Dedifferentiated amniotic fluid mesenchymal stem cell (primary cell): ENCODE results near the gene ELFN1.
"Not testable (repeated sequence)": the region's sequence is repeated elsewhere in the genome, so short reads cannot be mapped to it uniquely, and the experiment has no call there.

ENCODE experiments used
- DNase-seq: peaks from one replicate; pipeline ENCODE4 v3.0.0-alpha.2; 2016; ENCODE audit errors: extremely low spot score

ELFN1 gene

DNA sequence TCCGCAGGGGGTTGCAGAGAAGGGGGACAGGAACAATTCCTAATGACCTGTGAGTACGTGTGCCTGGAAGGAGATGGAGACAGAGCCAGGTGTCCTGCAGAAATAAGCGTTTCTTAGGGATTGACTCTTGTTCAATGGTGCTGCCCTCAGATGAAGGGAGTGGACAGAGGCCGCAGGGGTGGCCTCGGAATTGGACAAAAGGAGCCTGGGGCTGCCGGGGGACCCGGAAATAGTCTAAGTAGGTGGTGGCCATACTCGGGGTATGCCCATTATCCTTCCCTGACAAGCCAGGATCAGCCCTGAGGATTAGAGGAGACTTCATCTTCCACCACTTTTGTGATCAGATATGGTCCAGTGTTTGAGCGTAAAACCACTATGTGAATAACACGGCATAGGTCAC, 39.2 kb downstream of the ELFN1 start:
- no peak for DNase-seq

DNA sequence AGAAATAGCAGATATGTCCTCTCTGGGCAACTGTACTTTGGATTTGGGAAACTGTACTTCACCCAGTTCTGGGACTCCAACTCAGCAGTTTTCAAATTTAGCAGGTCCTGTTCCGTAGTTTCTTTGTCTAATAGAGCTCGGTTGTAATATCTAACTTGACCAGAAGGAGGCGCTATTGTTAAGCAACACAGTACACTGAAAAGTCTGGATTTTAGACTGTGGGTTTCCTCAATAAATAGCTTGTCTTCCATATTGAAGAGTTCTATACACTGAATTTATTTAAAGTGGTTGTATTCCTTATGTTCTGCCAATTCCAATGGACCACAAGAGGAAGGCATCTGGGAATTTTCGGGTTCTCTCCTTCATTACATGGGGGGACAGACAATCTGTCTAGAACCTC, 39.8 kb downstream of the ELFN1 start:
- DNase-seq = no peak

DNA sequence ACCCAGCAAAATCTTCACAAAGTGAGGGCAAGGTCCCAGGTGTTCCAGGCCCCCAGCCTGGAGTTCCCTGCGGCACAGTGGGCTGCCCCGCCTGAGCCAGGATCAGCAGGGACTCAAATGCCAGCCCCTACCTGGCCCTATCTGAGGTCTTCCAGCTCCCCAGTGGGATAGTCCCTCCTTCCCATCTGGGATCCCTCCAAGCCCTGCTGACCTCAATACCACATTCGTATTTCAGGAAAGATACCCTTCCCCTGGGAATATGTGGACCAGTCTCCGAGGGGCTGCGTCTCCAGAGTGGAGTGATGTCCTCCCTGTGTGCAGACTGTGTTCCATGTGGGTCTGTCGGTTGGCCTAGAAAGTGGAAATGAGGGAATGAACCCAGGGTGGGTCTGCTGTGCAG, 40.9 kb downstream of the ELFN1 start:
- no peak for DNase-seq

DNA sequence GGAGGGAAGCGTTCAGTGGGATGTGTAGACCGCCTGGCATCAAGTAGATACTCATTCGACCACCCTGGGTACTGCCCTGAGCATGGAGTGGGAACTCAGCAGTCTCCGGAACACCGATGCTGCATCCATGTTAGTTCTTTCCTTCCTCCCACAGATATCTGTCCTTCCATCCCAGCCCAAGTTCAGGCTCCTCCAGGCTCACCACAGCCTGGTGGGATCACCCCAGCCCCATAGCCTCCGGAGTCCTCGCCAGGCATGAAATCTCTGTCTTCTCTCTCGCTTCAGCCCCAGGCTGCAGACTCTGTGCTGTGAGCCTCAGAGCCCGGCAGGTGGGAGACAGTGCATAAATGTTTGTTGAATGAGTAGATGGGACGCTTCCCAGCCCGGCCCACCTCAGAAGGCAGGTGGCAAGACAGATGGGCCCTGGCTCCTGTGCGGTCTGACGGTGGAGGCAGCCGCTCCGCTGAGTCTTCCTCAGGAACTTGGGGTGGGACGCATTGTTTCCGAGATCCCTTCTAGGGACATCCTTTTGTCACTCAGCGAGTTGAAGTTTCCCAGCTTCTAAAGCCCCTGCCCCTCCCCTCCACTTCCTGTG, 42.9 kb downstream of the ELFN1 start:
- no peak for DNase-seq

DNA sequence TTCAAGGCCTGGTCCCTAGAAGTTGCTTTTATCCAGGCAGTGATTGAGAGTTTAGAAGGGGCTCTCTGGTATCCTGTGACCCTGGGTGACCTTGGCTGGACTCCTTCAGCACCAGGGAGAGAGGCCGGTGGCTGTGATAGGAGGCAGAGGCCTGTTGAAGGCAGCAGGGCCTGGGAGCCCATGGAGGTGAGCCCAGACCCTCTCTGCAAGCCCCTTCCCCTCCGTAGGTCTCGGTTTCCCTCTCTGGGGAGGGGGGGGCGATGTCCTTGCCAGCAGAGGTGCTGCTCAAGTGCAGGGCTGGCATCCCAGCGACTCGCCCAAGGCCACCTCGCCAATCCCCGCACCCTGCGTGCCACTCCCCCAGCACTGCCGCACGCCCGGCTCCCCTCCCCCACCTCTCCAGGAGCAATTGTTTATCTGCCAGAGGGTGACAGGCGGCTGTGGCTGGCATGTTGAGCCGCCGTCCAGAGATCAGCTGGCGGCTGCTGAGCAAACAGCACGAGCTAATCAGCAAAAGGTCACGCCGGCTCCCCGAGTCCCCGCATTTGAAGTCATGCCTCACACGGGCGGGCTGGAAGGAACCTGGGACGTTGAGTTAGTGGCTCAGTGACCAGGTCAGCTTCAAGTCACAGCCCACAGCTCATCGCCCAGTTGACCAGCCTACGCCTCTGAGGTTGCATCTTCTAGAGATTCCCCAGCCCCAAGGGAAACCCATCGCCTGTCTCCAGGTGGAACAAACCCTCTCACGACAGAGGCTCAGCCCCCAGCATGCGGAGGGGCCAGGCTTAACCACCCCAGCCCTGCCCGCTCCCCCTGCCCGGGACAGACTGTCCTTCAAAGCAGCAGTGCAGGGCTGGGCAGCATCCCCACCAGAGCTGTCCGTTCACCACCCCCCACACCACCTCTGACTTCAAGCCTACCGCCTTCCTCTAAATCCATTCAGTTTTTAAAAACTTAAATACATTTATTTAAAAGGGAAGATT, 43.7 kb downstream of the ELFN1 start:
- DNase-seq = no peak

DNA sequence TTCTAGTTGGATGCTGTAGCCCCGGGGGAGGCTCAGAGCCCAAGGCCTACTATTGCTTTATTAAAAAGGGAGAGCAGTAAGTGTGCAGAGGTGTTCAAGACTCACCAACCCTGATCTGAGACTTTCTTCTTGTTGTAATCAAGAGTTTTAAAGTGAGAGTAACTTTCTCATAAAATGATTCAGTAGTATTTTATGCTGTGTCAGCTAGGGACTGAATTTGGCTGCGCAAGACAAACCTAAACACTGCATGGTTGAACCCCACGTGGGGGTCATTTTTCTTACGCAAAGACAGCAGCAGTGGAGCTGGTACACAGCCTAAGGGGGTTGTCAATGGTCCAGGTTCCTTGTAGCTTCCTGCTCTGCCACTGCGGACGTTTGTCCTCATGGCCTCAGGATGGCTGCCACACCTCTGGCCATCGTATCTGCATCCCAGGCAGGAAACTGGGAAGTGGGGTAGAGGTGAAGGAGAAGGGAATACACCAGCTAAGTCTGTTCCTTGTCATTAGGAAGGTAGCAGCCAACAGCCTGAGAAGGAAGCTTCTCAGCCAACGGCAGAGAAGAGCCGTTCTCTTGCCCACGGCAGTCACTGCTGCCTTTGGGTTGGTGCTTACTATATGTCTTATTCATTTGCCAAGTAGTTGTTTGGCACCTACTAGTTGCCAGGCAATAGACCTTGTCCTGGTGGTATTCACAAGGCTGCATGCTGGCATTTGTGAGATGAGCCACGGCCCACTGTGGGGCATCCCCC, 44.7 kb downstream of the ELFN1 start:
- no peak for DNase-seq

DNA sequence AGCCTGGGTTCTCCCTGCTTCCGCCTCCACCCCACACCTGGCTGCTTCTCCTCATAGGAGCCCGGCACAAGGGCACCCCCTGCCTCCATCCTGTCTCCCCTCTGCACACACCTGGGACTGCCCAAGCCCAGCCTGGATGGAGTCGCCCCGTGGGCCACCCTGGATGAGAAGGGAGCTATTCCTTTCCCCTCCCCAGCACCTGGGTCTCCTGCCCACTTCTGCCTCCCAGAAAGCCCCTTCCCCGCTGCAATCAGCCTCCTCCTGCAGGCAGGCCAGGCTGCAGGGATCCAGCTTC, 45.2 kb downstream of the ELFN1 start:
- DNase-seq = no peak

DNA sequence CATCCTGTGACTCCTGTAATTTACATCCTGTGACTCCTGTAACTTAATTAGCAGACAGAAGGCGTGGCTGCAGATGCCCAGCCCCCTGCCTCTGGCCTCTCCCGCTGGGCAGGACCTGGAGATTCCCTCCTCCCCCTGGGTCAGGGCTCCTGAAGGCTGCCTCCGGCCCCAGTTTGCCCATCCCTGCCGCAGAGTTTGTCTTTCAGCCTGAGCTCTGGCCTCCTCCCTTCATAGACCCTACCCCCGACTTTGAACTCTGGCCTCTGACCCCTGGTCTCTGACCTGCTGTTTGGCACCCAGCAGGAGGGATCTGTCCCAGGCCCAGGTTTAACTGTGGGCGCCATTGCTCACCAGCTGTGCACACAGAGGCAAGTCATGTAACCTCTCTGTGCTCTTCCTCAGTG, 45.6 kb downstream of the ELFN1 start:
- no peak for DNase-seq

DNA sequence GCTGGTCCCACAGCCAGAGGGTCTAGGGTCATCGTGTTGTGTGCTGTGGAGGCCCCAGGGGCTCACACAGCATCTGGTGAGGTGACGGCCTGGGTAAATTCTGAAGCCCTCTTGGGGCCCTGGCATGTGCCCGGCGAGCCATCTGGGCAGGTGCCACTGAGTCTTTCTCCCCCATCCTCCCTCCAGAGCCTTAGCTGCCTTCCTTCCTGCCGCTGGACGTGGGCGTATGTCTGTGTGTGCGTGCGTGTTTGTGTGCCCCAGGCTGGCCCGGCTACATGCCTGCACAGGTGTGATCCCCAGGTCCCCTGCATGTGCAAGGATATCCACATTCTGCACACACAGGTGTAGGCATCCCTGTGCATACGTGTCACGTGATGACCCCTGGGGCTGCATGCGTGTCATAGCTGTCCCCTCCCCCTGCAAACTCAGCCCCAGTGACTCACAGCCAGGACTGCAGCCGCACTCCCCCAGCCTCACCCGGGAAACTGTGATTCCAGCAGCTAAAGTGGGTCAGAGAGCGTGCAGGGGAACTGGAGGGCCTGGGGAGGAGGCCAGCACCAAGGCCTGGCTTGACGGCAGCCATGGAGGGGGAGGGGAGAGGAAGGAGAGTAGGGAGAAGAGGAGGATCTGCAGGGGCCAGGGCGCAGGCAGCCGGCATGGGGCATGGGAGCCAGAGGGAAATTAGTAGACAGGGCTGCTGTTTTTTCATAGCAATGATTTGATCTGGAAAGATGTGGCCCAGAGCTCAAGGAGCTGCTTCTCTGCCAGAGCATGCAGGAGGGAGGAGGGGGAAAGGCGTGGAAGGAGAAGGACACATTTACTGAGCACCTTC, 46.4 kb downstream of the ELFN1 start:
- no peak for DNase-seq

DNA sequence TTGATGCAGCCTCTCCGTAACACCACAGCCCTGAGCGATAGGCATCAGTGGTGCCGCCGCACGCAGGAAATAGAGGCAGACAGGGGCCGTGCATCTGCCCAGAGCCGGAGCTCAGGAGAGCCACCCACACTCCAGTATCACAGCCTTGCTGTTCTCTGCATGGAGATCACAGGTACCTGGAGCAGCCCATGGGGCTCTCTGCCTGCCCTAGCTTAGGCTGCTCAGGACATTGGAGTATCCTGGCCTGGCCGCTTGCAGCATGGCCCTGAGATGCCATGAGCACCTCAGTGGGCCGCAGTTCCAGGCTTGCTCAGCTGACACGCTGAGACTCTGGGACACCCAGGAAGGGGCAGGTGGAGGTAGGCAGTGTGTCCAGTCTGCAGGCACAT, 47.0 kb downstream of the ELFN1 start:
- DNase-seq = no peak

DNA sequence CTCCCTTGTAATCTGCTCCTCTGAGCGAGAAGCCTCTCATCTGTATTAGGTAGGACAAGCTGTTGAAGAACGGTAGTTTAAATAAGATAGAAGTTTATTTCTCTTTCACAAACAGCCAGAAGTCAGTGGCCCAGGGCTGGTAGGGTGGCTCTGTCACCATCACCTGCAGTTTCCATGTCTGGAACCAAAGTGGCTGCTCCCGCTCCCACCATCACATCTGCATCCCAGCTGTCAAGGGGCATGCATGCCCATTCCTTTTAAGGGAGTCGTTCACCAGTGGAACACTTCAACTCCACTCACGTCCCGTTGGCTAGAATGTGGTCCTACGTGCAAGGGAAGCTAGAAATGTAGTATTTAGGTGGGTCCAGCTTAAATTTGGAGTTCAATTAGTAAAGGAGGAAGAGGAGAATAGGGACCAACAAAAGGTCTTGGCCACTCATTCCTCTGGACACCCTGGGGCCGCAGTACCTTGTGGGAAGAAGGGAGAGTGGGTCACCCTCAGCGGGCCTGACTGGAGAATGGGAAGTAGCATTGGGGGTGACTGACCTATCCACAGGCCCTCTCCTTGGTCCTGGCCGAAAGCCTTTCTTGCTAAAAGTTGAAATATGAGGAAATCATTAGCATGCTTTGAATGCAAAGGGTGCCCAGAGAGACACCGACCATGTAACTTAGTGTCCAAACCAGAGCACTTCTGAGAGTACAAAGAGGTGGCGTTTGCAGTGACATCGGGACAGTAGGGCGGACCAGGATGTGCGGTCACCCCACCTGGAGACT, 48.0 kb downstream of the ELFN1 start:
- DNase-seq = no peak

DNA sequence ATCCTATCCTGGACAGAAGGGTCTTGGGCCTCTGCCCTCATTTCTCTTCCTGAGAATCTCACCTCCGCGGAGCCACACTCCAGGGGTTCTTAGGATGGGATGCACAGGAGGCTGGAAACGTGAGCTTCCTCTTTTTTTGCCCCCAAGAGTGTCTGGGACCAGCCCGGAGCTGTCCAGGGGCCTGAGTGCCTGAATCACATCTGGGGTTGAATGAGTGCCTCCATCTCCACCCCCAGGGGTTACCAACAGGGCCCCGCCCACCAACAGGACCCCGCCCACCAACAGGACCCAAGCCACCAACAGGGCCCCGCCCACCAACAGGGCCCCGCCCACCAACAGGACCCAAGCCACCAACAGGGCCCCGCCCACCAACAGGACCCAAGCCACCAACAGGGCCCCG, 48.8 kb downstream of the ELFN1 start:
- DNase-seq = not testable (repeated sequence)

DNA sequence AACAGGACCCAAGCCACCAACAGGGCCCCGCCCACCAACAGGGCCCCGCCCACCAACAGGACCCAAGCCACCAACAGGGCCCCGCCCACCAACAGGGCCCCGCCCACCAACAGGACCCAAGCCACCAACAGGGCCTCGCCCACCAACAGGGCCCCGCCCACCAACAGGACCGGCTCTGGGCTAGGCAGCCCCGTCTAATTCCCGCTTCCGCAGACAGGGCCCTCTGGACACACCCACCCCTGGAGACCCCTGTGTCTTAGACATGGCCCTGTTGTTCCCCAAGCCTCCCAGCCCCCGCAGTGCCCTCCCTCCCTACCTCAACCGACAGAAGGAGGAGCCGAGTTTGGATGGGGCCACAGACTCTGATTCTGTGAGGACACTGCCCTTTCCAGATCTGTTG, 49.2 kb downstream of the ELFN1 start:
- DNase-seq = not testable (repeated sequence)

DNA sequence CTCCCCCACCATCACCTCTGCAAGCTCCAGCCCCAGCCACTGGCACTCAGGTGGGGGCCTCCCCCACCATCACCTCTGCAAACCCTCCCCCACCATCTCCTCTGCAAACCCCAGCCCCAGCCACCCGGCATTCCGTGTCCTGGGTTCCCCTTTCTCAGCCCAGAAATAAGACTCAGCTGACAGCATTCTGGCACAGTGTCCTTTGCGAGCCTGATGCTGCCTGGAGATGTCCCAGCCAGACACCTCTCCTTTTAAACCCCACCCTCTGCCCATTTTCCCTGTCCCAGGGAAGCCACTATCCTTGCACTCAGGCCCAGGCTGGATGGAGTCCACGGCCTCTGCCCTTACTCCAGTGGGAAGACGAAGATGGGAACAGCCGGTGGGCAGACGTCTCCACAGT, 49.8 kb downstream of the ELFN1 start:
- DNase-seq = no peak

DNA sequence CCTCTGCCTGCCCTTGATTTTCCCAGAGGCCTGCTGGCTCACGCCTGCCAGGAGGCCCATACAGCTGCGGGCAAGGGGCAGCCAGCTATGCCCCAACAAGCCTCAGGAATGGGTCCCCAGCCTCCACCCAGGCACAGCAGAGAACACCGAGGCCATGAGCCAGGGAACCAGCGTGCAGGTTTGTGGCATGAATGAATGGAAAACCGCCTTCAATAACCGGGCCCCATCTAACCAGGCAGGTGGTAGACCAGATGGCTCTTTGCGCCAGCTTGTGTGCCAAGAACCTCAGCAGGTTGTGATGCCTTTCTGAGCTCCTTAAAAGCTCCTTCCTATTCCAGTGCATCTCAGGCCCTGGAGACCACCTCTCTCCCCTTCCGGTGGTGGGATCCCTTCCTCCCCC, 50.2 kb downstream of the ELFN1 start:
- no peak for DNase-seq

DNA sequence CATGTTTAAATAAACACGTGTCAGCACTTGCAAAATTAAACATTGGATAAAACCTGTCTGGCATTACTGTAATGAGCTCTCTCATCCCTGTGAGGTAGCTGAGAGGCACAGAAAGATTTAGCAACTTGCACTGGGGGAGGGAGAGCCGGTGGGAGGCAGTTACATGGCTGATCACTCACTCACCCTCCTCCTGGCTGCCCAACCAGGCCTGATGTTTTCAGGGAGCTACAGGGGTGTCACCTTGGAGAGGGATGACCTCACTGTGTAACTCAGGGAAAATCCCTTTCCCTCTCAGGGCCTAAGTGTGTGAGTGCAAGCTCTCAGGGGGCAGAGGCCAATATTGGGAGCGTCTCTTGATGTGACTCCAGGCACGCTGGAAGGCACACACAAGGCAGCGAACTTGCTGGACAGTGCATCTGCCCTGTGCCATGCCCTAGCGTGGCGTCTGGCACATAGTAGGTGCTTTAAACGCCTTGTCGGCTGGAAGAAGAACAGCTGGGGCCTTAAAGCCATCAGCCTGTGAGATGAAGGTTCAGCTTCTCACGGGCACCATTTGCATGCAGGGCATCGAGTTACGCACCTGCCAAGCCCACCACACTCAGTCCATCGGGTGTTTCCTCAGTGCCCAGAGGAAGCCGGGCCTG, 51.1 kb downstream of the ELFN1 start:
- DNase-seq = no peak

DNA sequence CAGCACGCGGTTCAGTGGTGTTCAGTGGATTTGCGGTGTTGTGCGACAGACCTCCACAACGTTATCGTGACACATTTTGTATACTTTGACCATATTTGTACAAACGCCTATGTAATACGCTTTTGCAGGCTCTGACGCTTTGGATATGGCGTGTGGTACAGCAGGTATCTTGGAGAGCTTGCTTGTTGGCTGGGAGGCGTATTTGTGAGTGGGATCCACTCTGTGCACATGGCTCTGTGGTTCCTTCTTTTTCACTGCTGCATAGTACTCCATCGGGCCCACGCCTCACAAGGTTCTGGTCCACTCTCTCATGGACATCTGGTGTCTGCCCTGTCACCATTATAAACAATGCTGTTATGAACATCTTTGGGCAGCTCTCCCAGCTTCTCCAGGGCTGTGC, 53.2 kb downstream of the ELFN1 start:
- DNase-seq = no peak

DNA sequence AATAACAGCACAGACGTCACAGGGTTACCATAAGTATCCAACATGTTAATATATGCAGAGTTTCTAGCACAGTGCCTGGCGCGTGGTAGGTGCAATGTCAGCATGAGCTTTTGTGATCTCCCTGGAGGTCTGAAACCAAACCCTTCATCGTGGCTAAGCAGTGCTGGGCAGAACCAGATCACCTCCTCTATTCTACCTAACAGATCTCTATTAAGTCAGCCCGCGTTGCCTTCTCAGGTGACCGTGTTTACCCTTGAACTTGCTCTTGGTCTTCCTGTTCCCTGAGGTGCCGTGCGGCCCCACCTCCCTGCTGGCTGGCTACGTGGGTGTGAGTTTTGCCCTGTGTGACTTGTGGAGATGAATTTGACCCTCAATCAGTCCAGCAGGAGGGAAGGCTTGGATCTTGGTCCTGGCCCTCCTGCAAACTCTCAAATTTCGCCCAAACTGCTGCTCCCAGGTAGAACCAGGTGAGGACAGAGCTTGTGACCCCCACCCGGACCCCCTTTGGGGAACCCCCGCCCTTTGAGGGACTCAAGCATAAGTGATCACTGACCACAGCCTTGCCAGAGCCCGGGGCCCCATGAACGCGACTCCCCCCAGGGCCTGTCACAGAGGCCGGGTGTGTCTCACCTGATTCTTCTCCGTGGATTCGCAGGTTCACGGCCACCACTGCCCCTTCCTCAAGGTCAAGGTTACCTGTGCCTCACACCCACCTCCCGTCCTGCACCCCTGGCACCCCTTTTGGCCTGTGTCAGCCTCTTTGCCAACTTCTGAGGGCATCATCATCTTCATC, 54.2 kb downstream of the ELFN1 start:
- no peak for DNase-seq

DNA sequence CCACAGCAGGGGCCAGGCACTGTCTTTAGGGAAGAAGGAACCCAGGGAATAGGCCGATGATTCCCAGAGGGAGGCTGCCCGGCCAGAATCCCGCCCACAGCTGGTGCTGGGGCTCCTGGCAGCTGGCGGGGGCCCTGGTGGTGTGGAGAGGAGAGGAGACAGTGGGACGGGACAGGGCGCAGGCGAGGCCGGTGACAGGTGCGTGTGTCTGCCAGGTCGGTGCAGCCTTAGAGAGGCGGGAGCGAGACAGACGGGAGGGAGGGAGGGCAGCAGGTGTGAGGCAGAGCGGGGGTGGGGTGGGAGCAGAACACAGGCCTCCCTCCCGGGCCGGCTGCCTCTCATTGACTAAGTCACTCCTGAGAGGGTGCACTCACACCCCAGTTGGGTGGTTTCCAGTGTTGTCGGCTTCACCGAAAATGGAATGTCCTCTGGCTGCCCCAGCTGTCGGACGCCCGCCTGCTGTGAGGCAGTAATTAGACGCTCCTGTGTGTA, 55.2 kb downstream of the ELFN1 start:
- no peak for DNase-seq
